H1 (cell line): Measurements from ENCODE around the gene BOLL. TPM values are rescaled to one million over a fixed set of nuclear protein-coding genes. Genes with fewer than 3 reads are reported as not detected.

Source experiments
- HDAC2 ChIP-seq, 2 experiments: fragments of 300-600 bp in 1 of 2; sonication (generic) in 1 of 2; IDR thresholded peaks; 2 replicates each; pipeline ENCODE4 v1.6.1; 2011 to 2012; ENCODE audit warnings: low read depth in 2 of 2, low read length in 2 of 2, mild to moderate bottlenecking in 2 of 2, moderate library complexity in 2 of 2, borderline replicate concordance in 1 of 2, inconsistent platforms in 1 of 2
- SIN3A ChIP-seq, 2 experiments: IDR thresholded peaks in 1 of 2; conservative IDR thresholded peaks in 1 of 2; 2 replicates each; pipeline ENCODE4 v1.6.1; 2011 to 2012; ENCODE audit warnings: low read length in 2 of 2, improper control_type of control experiment in 1 of 2, low read depth in 1 of 2, mild to moderate bottlenecking in 1 of 2
- polyA plus RNA-seq, 7 experiments: library from polyadenylated mRNA; depleted of rRNA in 3 of 7; stranded (reverse) in 5 of 7; unstranded in 2 of 7; fragments of >200 nt in 5 of 7; fragments of 200-250 nt in 2 of 7; gene quantifications; 1 replicate in 5 of 7; 2 replicates in 1 of 7; 4 replicates in 1 of 7; pipeline versions ENCODE4 v1.2.1 to v1.2.3, GENCODE V29; 2011 to 2013; ENCODE audit warnings: missing spikeins in 2 of 7, mixed read lengths in 2 of 7
- total RNA-seq: library from RNA; stranded (reverse); fragmentation: NEBNext Ultra II Directional; extraction: Animal tissue kit (Norgen Biotek cat#: 25700); gene quantifications from 2 replicates; pipeline ENCODE4 v1.2.1, GENCODE V29; 2021

The BOLL gene
- total and polyA plus RNA-seq, 2 of the 8 experiments (the other 6 are each of a cell fraction or from before 2014, with no cell fraction given) = not detected

DNA sequence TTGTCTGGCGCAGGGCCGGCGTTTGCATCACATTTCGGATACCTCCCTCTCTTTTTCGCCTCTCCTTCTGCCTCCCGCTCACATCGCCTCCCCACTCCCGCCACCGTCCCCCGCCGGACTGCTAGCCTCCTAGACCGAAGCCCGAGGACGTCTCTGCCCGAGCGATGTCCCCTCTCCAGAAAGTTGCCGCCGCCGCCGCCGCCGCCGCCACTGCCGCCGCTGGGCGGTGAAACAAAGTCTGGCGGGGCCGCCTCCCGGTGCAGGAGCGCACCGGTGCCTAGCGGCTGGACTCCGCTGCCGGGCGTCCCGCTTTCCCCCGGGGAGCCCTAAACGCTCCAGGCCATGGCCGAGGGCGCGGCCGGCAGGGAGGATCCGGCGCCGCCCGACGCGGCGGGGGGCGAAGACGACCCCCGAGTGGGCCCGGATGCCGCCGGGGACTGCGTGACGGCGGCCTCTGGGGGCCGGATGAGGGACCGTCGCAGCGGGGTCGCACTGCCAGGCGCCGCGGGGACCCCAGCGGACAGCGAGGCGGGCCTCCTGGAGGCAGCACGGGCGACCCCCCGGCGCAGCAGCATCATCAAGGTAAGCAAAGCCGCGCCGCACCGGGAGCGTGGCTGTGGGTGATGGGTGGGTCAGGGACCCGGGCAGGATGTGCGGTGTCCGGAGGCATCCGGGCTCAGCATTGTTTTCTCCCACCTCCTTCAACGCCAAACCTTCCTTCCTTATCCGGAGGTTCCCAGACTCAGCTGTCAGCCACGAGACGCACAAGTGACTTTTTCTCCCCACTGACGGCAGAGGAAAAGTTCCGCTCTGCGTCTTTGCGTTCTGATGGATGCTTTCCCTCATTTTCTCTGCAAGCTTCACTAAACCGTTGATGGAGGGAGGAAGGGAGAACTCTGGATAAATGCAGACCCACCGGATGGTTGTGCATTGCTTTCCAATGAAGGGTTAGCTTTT lies 19.9 kb upstream of the BOLL start (continued):
- TF ChIP-seq SIN3A (conservative IDR thresholded peaks at IDR 0.05 in 1 of 2, IDR thresholded peaks at IDR 0.05 in 1 of 2; ENCODE audit: low read depth in 1 of 2, low read length in 2 of 2) (0 out of 4 replicates have a peak, but pooled peaks of 1 of the 2 experiments have one; percentile 1), HDAC2 (IDR thresholded peaks at IDR 0.05; ENCODE audit: borderline replicate concordance in 1 of 2, low read depth in 2 of 2, low read length in 2 of 2) (0 out of 4 replicates have a peak, but pooled peaks of 1 of the 2 experiments have one; percentile 15)
